CD14-positive monocyte (primary cell): ENCODE measurements around the gene GIMAP5. TPM values are rescaled to one million over a fixed set of nuclear protein-coding genes. Genes with fewer than 3 reads are reported as not detected.

Source experiments
- DNase-seq, 3 donors: peaks; one replicate each; pipeline ENCODE4 v3.0.0-alpha.2; 2011 to 2022
- H2AFZ ChIP-seq: 2 replicates; pipeline ENCODE4 v1.6.0; 2012; ENCODE audit warnings: mild to moderate bottlenecking, low read depth, low read length, inconsistent platforms; ENCODE audit not compliant: insufficient read depth, poor library complexity, severe bottlenecking
- H3K27ac ChIP-seq, 2 donors: 1 replicate in 1 of 2; 2 replicates in 1 of 2; pipeline ENCODE4 v1.5.1; 2012 to 2013; ENCODE audit warnings: low read length in 2 of 2, control low read depth in 1 of 2, inconsistent platforms in 1 of 2, low read depth in 1 of 2, mild to moderate bottlenecking in 1 of 2
- H3K27me3 ChIP-seq, 2 donors: one replicate each; pipeline versions ENCODE4 v1.6.0 to v1.6.1; 2011 to 2013; ENCODE audit warnings: low read length in 2 of 2; ENCODE audit not compliant: control insufficient read depth in 2 of 2, insufficient read depth in 2 of 2
- H3K36me3 ChIP-seq, 2 donors: replicated peaks in 1 of 2; 1 replicate in 1 of 2; 2 replicates in 1 of 2; pipeline versions ENCODE4 v1.5.1 to v1.6.1; 2012 to 2013; ENCODE audit warnings: low read length in 2 of 2, control low read depth in 1 of 2, inconsistent platforms in 1 of 2, mild to moderate bottlenecking in 1 of 2; ENCODE audit not compliant: insufficient read depth in 2 of 2, control insufficient read depth in 1 of 2
- H3K4me1 ChIP-seq, 2 donors: 1 replicate in 1 of 2; 2 replicates in 1 of 2; pipeline versions ENCODE4 v1.5.1 to v1.6.1; 2012 to 2013; ENCODE audit warnings: low read length in 2 of 2, control low read depth in 1 of 2, inconsistent platforms in 1 of 2, mild to moderate bottlenecking in 1 of 2, moderate library complexity in 1 of 2; ENCODE audit not compliant: insufficient read depth in 2 of 2, control insufficient read depth in 1 of 2
- H3K4me2 ChIP-seq: replicated peaks from 2 replicates; pipeline ENCODE3; 2012; ENCODE audit warnings: low read length, moderate library complexity, mild to moderate bottlenecking; ENCODE audit not compliant: poor library complexity, severe bottlenecking; ENCODE audit errors: extremely low read depth
- H3K4me3 ChIP-seq, 3 experiments: fragments of 200-600 bp in 1 of 3; sonication (generic) in 1 of 3; replicated peaks in 1 of 3; 1 replicate in 2 of 3; 2 replicates in 1 of 3; pipeline ENCODE4 v1.5.1; 2011 to 2013; ENCODE audit warnings: low read length in 3 of 3, mild to moderate bottlenecking in 3 of 3, control low read depth in 2 of 3, low read depth in 2 of 3, inconsistent platforms in 1 of 3, moderate library complexity in 1 of 3
- H3K79me2 ChIP-seq: 2 replicates; pipeline ENCODE4 v1.6.0; 2012; ENCODE audit warnings: mild to moderate bottlenecking, control low read depth, inconsistent platforms, low read length, moderate library complexity; ENCODE audit not compliant: insufficient read depth
- H3K9ac ChIP-seq: 2 replicates; pipeline ENCODE4 v1.6.0; 2017; ENCODE audit warnings: low read length, mild to moderate bottlenecking; ENCODE audit not compliant: insufficient read depth, poor library complexity, severe bottlenecking
- H3K9me3 ChIP-seq, 2 donors: replicated peaks in 1 of 2; 1 replicate in 1 of 2; 2 replicates in 1 of 2; pipeline versions ENCODE4 v1.5.1 to v1.6.1; 2012 to 2013; ENCODE audit warnings: low read length in 2 of 2, control low read depth in 1 of 2; ENCODE audit not compliant: control insufficient read depth in 1 of 2, insufficient read depth in 1 of 2
- H4K20me1 ChIP-seq: 2 replicates; pipeline ENCODE4 v1.6.0; 2012; ENCODE audit warnings: mild to moderate bottlenecking, low read length, control low read depth, moderate library complexity; ENCODE audit not compliant: insufficient read depth
- H3K27ac Mint-ChIP-seq, 7 donors: one replicate each; pipeline ENCODE4 v1.8.0; 2020; ENCODE audit warnings: mild to moderate bottlenecking in 7 of 7, mixed read lengths in 7 of 7, moderate library complexity in 6 of 7, inconsistent platforms in 2 of 7
- H3K27me3 Mint-ChIP-seq, 3 donors: one replicate each; pipeline ENCODE4 v1.8.0; 2021 to 2022; ENCODE audit warnings: low read depth in 3 of 3, mild to moderate bottlenecking in 3 of 3, mixed read lengths in 3 of 3, moderate library complexity in 3 of 3, inconsistent platforms in 1 of 3
- H3K36me3 Mint-ChIP-seq, 2 donors: one replicate each; pipeline ENCODE4 v1.8.0; 2020; ENCODE audit warnings: mixed read lengths in 2 of 2, inconsistent platforms in 1 of 2, mild to moderate bottlenecking in 1 of 2
- H3K4me1 Mint-ChIP-seq: one replicate; pipeline ENCODE4 v1.8.0; 2020; ENCODE audit warnings: mild to moderate bottlenecking, mixed read lengths
- H3K4me3 Mint-ChIP-seq, 2 donors: one replicate each; pipeline ENCODE4 v1.8.0; 2020; ENCODE audit warnings: mild to moderate bottlenecking in 2 of 2, mixed read lengths in 2 of 2, moderate library complexity in 1 of 2
- H3K9me3 Mint-ChIP-seq, 7 donors: one replicate each; pipeline ENCODE4 v1.8.0; 2020 to 2022; ENCODE audit warnings: mixed read lengths in 7 of 7, mild to moderate bottlenecking in 6 of 7, moderate library complexity in 6 of 7, inconsistent platforms in 2 of 7
- CTCF ChIP-seq: fragments of 200-600 bp; IDR thresholded peaks from one replicate; pipeline ENCODE4 v1.8.0; 2022; ENCODE audit warnings: antibody characterized with exemption, mild to moderate bottlenecking
- WGBS: methylation state at CpG from one replicate; pipeline ENCODE4 v1.1.5; 2013; ENCODE audit warnings: missing lambda C conversion rate; ENCODE audit not compliant: insufficient coverage; 5-methylcytosine and 5-hydroxymethylcytosine counted together
- intact Hi-C, 2 donors: fragments of 100-400 bp; cut with micrococcal nuclease; formaldehyde crosslinking; loops; one replicate each; pipeline versions ENCODE4 v1.15.0 to v1.15.1; 2023
- polyA plus RNA-seq, 3 donors: library from polyadenylated mRNA; depleted of rRNA in 1 of 3; unstranded in 2 of 3; stranded (reverse) in 1 of 3; fragments of 300-500 nt in 2 of 3; fragments of >200 nt in 1 of 3; fragmentation: Illumina TruSeq in 2 of 3; gene quantifications; 1 replicate in 2 of 3; 2 replicates in 1 of 3; pipeline ENCODE4 v1.2.3, GENCODE V29; 2012 to 2021

Gene GIMAP5
- polyA plus RNA-seq, 3 donors, result 13.4 to 17.1 (median 14.4) TPM

DNA sequence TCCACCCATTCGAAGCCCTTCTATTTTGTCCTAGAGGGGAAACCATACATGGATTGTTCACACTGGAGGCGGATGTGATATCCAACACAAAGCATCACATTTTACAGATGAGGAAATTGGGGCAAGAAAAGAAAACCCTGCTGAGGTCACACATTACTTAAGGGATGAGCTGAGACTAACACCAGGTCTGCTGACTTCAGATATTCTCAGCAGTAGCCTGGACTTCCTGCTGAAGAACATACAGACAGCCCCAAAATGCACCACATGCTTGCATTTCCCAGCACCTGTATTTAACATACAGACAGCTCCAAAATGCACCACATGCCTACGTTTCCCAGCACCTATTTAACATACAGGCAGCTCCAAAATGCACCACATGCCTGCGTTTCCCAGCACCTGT is 11.2 kb downstream of the GIMAP5 start:
- H3K27ac Mint-ChIP-seq, result no peak overlapping the region
- peaks cover 21% of the 10 kb centered on the region for H4K20me1 ChIP-seq
- peaks cover 7 to 12% of the 10 kb centered on the region in 2 donors for H3K4me1 ChIP-seq
- no peak overlapping the region for H3K4me3 Mint-ChIP-seq
- no peak overlapping the region for H3K4me3 ChIP-seq
- H3K9me3 ChIP-seq, result no peaks in the 10 kb centered on the region
- peaks cover 23 to 24% of the 10 kb centered on the region in 2 donors for H3K36me3 Mint-ChIP-seq
- H3K79me2 ChIP-seq, result no peaks in the 10 kb centered on the region
- TF ChIP-seq CTCF, result no peak
- H2AFZ ChIP-seq, result no peak overlapping the region
- WGBS, result no CpG with 5 or more reads among the region's 4 CpGs
- H3K4me2 ChIP-seq, result no peak overlapping the region
- DNase-seq, result no peak
- H3K27me3 Mint-ChIP-seq, result peaks cover 0 to 2% (median 1%) of the 10 kb centered on the region in 3 donors
- no peak overlapping the region for H3K27ac ChIP-seq
- intact Hi-C loops, result no loop called here
- H3K9ac ChIP-seq, result no peak overlapping the region
- peaks cover 0 to 2% (median 0%) of the 10 kb centered on the region in 7 donors for H3K9me3 Mint-ChIP-seq
- peaks cover 27% of the 10 kb centered on the region for H3K4me1 Mint-ChIP-seq
- H3K36me3 ChIP-seq, result peaks cover 14 to 18% of the 10 kb centered on the region in 2 donors
- H3K27me3 ChIP-seq, result no peaks in the 10 kb centered on the region

DNA sequence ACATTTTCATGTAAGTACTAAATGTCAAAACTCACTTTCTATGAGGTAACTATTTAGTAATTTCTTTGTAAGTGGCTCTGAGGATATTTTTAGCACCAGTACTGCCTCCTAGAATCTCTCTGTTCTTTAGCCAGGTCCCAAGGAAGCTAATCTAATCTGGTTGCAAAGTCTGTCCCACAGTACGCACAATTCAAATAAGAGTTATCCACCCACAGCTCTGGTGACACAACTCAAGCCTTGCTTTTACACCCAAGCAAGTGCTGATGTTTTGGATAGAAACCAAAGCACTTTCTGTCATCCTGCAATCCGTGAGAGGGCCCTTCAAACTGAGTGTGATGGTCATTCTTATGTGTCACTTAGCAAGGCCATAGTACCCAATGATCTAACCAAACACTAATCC is 14.5 kb downstream of the GIMAP5 start:
- Mint-ChIP-seq H3K27me3 (peaks cover 0 to 2% (median 1%) of the 10 kb centered on the region in 3 donors), H3K36me3 (no peaks in the 10 kb centered on the region), H3K9me3 (peaks cover 0 to 8% (median 2%) of the 10 kb centered on the region in 7 donors), H3K4me3 (no peak overlapping the region), H3K4me1 (peaks cover 42% of the 10 kb centered on the region), H3K27ac (no peak overlapping the region)
- no peak overlapping the region for H3K9ac ChIP-seq
- H3K4me2 ChIP-seq, result no peak overlapping the region
- H3K9me3 ChIP-seq, result no peaks in the 10 kb centered on the region
- no peak overlapping the region for H3K27ac ChIP-seq
- WGBS, result no CpG with 5 or more reads among the region's 2 CpGs
- peaks cover 35 to 42% of the 10 kb centered on the region in 2 donors for H3K4me1 ChIP-seq
- H2AFZ ChIP-seq, result no peak overlapping the region
- H3K4me3 ChIP-seq, result no peak overlapping the region
- no peaks in the 10 kb centered on the region for H3K79me2 ChIP-seq
- H3K36me3 ChIP-seq, result no peaks in the 10 kb centered on the region
- no peaks in the 10 kb centered on the region for H4K20me1 ChIP-seq
- H3K27me3 ChIP-seq, result no peaks in the 10 kb centered on the region
- DNase-seq, result no peak
- intact Hi-C loops, result loop anchor here in 1 of 2 donors (5.0 kb wide), 1 partner anchor 299 kb away; the partner anchor contains the start of gene GIMAP8
- TF ChIP-seq CTCF, result no peak
